HUES48 (cell line): ENCODE measurements around the gene TNRC6B.

Experiments used
- H3K27ac ChIP-seq: one replicate; pipeline ENCODE4 v1.7.0; 2013; ENCODE audit warnings: low read depth, low read length, inconsistent platforms
- H3K27me3 ChIP-seq: 2 replicates; pipeline ENCODE4 v1.6.1; 2013; ENCODE audit warnings: mild to moderate bottlenecking, low read length; ENCODE audit not compliant: control insufficient read depth, insufficient read depth
- H3K36me3 ChIP-seq: 2 replicates; pipeline ENCODE4 v1.6.1; 2013; ENCODE audit warnings: low read length; ENCODE audit not compliant: control insufficient read depth, insufficient read depth
- H3K4me1 ChIP-seq: 2 replicates; pipeline ENCODE4 v1.6.1; 2013; ENCODE audit warnings: mild to moderate bottlenecking, low read length; ENCODE audit not compliant: control insufficient read depth, insufficient read depth
- H3K4me3 ChIP-seq: 2 replicates; pipeline ENCODE4 v1.5.1; 2013; ENCODE audit warnings: mild to moderate bottlenecking, low read depth, low read length
- H3K9ac ChIP-seq: 2 replicates; pipeline ENCODE4 v1.6.1; 2013; ENCODE audit warnings: mild to moderate bottlenecking, low read depth, low read length, moderate library complexity
- H3K9me3 ChIP-seq: 2 replicates; pipeline ENCODE4 v1.6.1; 2013; ENCODE audit warnings: low read length; ENCODE audit not compliant: control insufficient read depth, insufficient read depth

The TNRC6B gene

GRCh38 chr22:40326905-40327735, 149.4 kb downstream of the TNRC6B start:
- Histone ChIP-seq H3K27ac (peak overlapping the region; percentile 87), H3K27me3 (no peaks in the 10 kb centered on the region), H3K36me3 (peaks cover 50% of the 10 kb centered on the region), H3K9ac (no peak overlapping the region), H3K9me3 (no peaks in the 10 kb centered on the region), H3K4me1 (peaks cover 51% of the 10 kb centered on the region), H3K4me3 (no peak overlapping the region)

- Histone ChIP-seq H3K27me3 (no peaks in the 10 kb centered on the region), H3K36me3 (peaks cover 36% of the 10 kb centered on the region), H3K9me3 (no peaks in the 10 kb centered on the region), H3K9ac (no peak overlapping the region), H3K4me3 (no peak overlapping the region), H3K4me1 (peaks cover 55% of the 10 kb centered on the region), H3K27ac (no peak overlapping the region)
Measured at GRCh38 chr22:40328546-40329456, 151.1 kb downstream of the TNRC6B start.

GRCh38 chr22:40329466-40329865, 151.7 kb downstream of the TNRC6B start:
- H3K36me3 ChIP-seq: peaks cover 32% of the 10 kb centered on the region; the same call in 1 of the 2 replicates
- no peak overlapping the region for H3K9ac ChIP-seq
- no peaks in the 10 kb centered on the region for H3K9me3 ChIP-seq
- peaks cover 59% of the 10 kb centered on the region for H3K4me1 ChIP-seq
- H3K27ac ChIP-seq: no peak overlapping the region
- H3K4me3 ChIP-seq: no peak overlapping the region
- H3K27me3 ChIP-seq: no peaks in the 10 kb centered on the region

GRCh38 chr22:40330086-40330485, 152.4 kb downstream of the TNRC6B start:
- Histone ChIP-seq H3K27ac (no peak overlapping the region), H3K4me3 (no peak overlapping the region), H3K9me3 (no peaks in the 10 kb centered on the region), H3K36me3 (peaks cover 25% of the 10 kb centered on the region; the same call in 1 of the 2 replicates), H3K27me3 (no peaks in the 10 kb centered on the region), H3K9ac (no peak overlapping the region), H3K4me1 (peaks cover 60% of the 10 kb centered on the region)

- H3K27ac ChIP-seq: no peak overlapping the region
- H3K9me3 ChIP-seq: no peaks in the 10 kb centered on the region
- no peak overlapping the region for H3K9ac ChIP-seq
- H3K36me3 ChIP-seq: peaks cover 20% of the 10 kb centered on the region; the same call in 1 of the 2 replicates
- peaks cover 57% of the 10 kb centered on the region for H3K4me1 ChIP-seq
- H3K27me3 ChIP-seq: no peaks in the 10 kb centered on the region
- H3K4me3 ChIP-seq: no peak overlapping the region
Measured at GRCh38 chr22:40330615-40331014, 152.9 kb downstream of the TNRC6B start.

GRCh38 chr22:40331706-40332105, 154.0 kb downstream of the TNRC6B start:
- peak overlapping the region; percentile 76 for H3K27ac ChIP-seq
- H3K36me3 ChIP-seq: 0 out of 2 replicates have a peak, but pooled peaks cover 16% of the 10 kb centered on the region
- no peak overlapping the region for H3K4me3 ChIP-seq
- H3K27me3 ChIP-seq: no peaks in the 10 kb centered on the region
- peaks cover 49% of the 10 kb centered on the region for H3K4me1 ChIP-seq
- no peaks in the 10 kb centered on the region for H3K9me3 ChIP-seq
- H3K9ac ChIP-seq: no peak overlapping the region

- Histone ChIP-seq H3K27ac (peak overlapping the region; percentile 76), H3K4me1 (peaks cover 42% of the 10 kb centered on the region), H3K9me3 (no peaks in the 10 kb centered on the region), H3K4me3 (no peak overlapping the region), H3K9ac (no peak overlapping the region), H3K27me3 (no peaks in the 10 kb centered on the region), H3K36me3 (0 out of 2 replicates have a peak, but pooled peaks cover 16% of the 10 kb centered on the region)
Measured at GRCh38 chr22:40332319-40332781, 154.6 kb downstream of the TNRC6B start.

- Histone ChIP-seq H3K36me3 (0 out of 2 replicates have a peak, but pooled peaks cover 13% of the 10 kb centered on the region), H3K4me1 (peaks cover 36% of the 10 kb centered on the region), H3K9ac (no peak overlapping the region; the same call in 1 of the 2 replicates), H3K4me3 (no peak overlapping the region), H3K27me3 (no peaks in the 10 kb centered on the region), H3K9me3 (no peaks in the 10 kb centered on the region), H3K27ac (peak overlapping the region; percentile 48)
Measured at GRCh38 chr22:40334060-40334459, 156.3 kb downstream of the TNRC6B start.

GRCh38 chr22:40334899-40335298, 157.2 kb downstream of the TNRC6B start:
- Histone ChIP-seq H3K4me3 (no peak overlapping the region), H3K27ac (peak overlapping the region; percentile 48), H3K4me1 (peaks cover 36% of the 10 kb centered on the region), H3K27me3 (no peaks in the 10 kb centered on the region), H3K9me3 (no peaks in the 10 kb centered on the region), H3K36me3 (0 out of 2 replicates have a peak, but pooled peaks cover 10% of the 10 kb centered on the region), H3K9ac (no peak overlapping the region)

- Histone ChIP-seq H3K36me3 (0 out of 2 replicates have a peak, but pooled peaks cover 6% of the 10 kb centered on the region), H3K4me3 (no peak overlapping the region), H3K9me3 (no peaks in the 10 kb centered on the region), H3K4me1 (peaks cover 36% of the 10 kb centered on the region), H3K9ac (no peak overlapping the region), H3K27me3 (no peaks in the 10 kb centered on the region), H3K27ac (no peak overlapping the region)
Measured at GRCh38 chr22:40335358-40335757, 157.6 kb downstream of the TNRC6B start.
